GM21529 (cell line): Measurements from ENCODE around the gene SLC35C1.

Source experiments
- ATAC-seq: cut with Tn5 transposase; IDR thresholded peaks from one replicate; pipeline ENCODE4 v1.9.1; 2021; ENCODE audit not compliant: unreplicated experiment

SLC35C1 gene

GRCh38 chr11:45844822-45845578 lies 40.1 kb downstream of the SLC35C1 start:
- no peak for ATAC-seq

GRCh38 chr11:45846174-45846675 lies 41.3 kb downstream of the SLC35C1 start:
- no peak for ATAC-seq

- ATAC-seq, result peak; percentile 91
These were observed 42.3 kb downstream of the SLC35C1 start, which contains the start of gene CRY2 for GRCh38 chr11:45846974-45847910. CRY2 (plus strand) TSS chr11:45847475; CDS start chr11:45847491, 16 bp downstream.

- ATAC-seq, result peak; percentile 14
These were observed 43.0 kb downstream of the SLC35C1 start for GRCh38 chr11:45847911-45848316.

GRCh38 chr11:45848654-45849081 lies 43.7 kb downstream of the SLC35C1 start:
- no peak for ATAC-seq

- no peak for ATAC-seq
These were observed 45.5 kb downstream of the SLC35C1 start for GRCh38 chr11:45850446-45850845.

GRCh38 chr11:45851228-45851627 lies 46.3 kb downstream of the SLC35C1 start:
- no peak for ATAC-seq

GRCh38 chr11:45852018-45852711 lies 47.2 kb downstream of the SLC35C1 start:
- peak; percentile 22 for ATAC-seq

- peak; percentile 61 for ATAC-seq
These were observed 47.8 kb downstream of the SLC35C1 start for GRCh38 chr11:45852712-45853101.

GRCh38 chr11:45853332-45854219 lies 48.6 kb downstream of the SLC35C1 start:
- ATAC-seq, result no peak

GRCh38 chr11:45855308-45855707 lies 50.4 kb downstream of the SLC35C1 start:
- ATAC-seq, result no peak

- no peak for ATAC-seq
These were observed 51.1 kb downstream of the SLC35C1 start for GRCh38 chr11:45856044-45856468.

GRCh38 chr11:45857961-45858474 lies 53.1 kb downstream of the SLC35C1 start:
- ATAC-seq, result no peak

- ATAC-seq, result no peak
These were observed 53.9 kb downstream of the SLC35C1 start for GRCh38 chr11:45858751-45859398.

- ATAC-seq, result no peak
These were observed 54.8 kb downstream of the SLC35C1 start for GRCh38 chr11:45859661-45860140.

- no peak for ATAC-seq
These were observed 55.4 kb downstream of the SLC35C1 start for GRCh38 chr11:45860348-45860747.

GRCh38 chr11:45860764-45861510 lies 56.0 kb downstream of the SLC35C1 start:
- ATAC-seq, result no peak
